H1 (cell line): ENCODE results near the gene LAPTM4A. TPM values are rescaled to one million over a fixed set of nuclear protein-coding genes. Genes with fewer than 3 reads are reported as not detected.

ENCODE experiments used
- TCF12 ChIP-seq: IDR thresholded peaks from 2 replicates; pipeline ENCODE4 v1.6.1; 2011; ENCODE audit warnings: low read depth, mild to moderate bottlenecking, low read length
- polyA plus RNA-seq, 7 experiments: library from polyadenylated mRNA; depleted of rRNA in 3 of 7; stranded (reverse) in 5 of 7; unstranded in 2 of 7; fragments of >200 nt in 5 of 7; fragments of 200-250 nt in 2 of 7; gene quantifications; 1 replicate in 5 of 7; 2 replicates in 1 of 7; 4 replicates in 1 of 7; pipeline versions ENCODE4 v1.2.1 to v1.2.3, GENCODE V29; 2011 to 2013; ENCODE audit warnings: missing spikeins in 2 of 7, mixed read lengths in 2 of 7
- total RNA-seq: library from RNA; stranded (reverse); fragmentation: NEBNext Ultra II Directional; extraction: Animal tissue kit (Norgen Biotek cat#: 25700); gene quantifications from 2 replicates; pipeline ENCODE4 v1.2.1, GENCODE V29; 2021

Gene LAPTM4A
- total and polyA plus RNA-seq, 2 of the 8 experiments (the other 6 are each of a cell fraction or from before 2014, with no cell fraction given): 193 to 419 TPM

- TF ChIP-seq TCF12: no peak
- TF ChIP-seq, all 59 proteins: peak for 0
Observed at GRCh38 chr2:19993731-19994130, 57.7 kb downstream of the LAPTM4A start (continued).
